Measurements from ENCODE around the gene FBXL12.
"Not testable (repeated sequence)": the region's sequence is repeated elsewhere in the genome, so short reads cannot be mapped to it uniquely, and the experiment has no call there.

Gene FBXL12

GRCh38 chr19:9818734-9819595 is at the start of gene FBXL12:
Gene FBXL12, minus strand, starts transcription at chr19:9819079. Its CDS starts 266 bp downstream, at chr19:9818813.
- peak; percentile 100 for DNase-seq

GRCh38 chr19:9865732-9866501 is 47.0 kb upstream of the FBXL12 start:
- no peak for DNase-seq

- no peak for DNase-seq
Measured at GRCh38 chr19:9863759-9864158, 44.9 kb upstream of the FBXL12 start.

- no peak for DNase-seq
Measured at GRCh38 chr19:9862938-9863337, 44.1 kb upstream of the FBXL12 start.

GRCh38 chr19:9861503-9861902 is 42.6 kb upstream of the FBXL12 start:
- DNase-seq, result no peak

- DNase-seq, result no peak
Measured at GRCh38 chr19:9860407-9860806, 41.5 kb upstream of the FBXL12 start.

- no peak for DNase-seq
Measured at GRCh38 chr19:9858766-9859165, 39.9 kb upstream of the FBXL12 start.

- DNase-seq, result no peak
Measured at GRCh38 chr19:9857920-9858746, 39.3 kb upstream of the FBXL12 start.

GRCh38 chr19:9857076-9857721 is 38.3 kb upstream of the FBXL12 start:
- no peak for DNase-seq

- DNase-seq, result no peak
Measured at GRCh38 chr19:9856609-9857008, 37.7 kb upstream of the FBXL12 start.

GRCh38 chr19:9854282-9854846 is 35.5 kb upstream of the FBXL12 start:
- DNase-seq, result no peak

- DNase-seq, result no peak
Measured at GRCh38 chr19:9850235-9850959, 31.5 kb upstream of the FBXL12 start.

- no peak for DNase-seq
Measured at GRCh38 chr19:9849791-9850190, 30.9 kb upstream of the FBXL12 start.

GRCh38 chr19:9848762-9849161 is 29.9 kb upstream of the FBXL12 start:
- DNase-seq, result no peak

- DNase-seq, result no peak
Measured at GRCh38 chr19:9848060-9848459, 29.2 kb upstream of the FBXL12 start.

GRCh38 chr19:9847087-9847671 is 28.3 kb upstream of the FBXL12 start:
- no peak for DNase-seq

- not testable (repeated sequence) for DNase-seq
Measured at GRCh38 chr19:9843626-9844273, 24.9 kb upstream of the FBXL12 start.

- no peak for DNase-seq
Measured at GRCh38 chr19:9842834-9843625, 24.2 kb upstream of the FBXL12 start.

- no peak for DNase-seq
Measured at GRCh38 chr19:9839415-9839814, 20.5 kb upstream of the FBXL12 start.

GRCh38 chr19:9838324-9838723 is 19.4 kb upstream of the FBXL12 start:
- DNase-seq, result no peak
